Activated CD4-positive, alpha-beta T cell treated with anti-CD3 and anti-CD28 coated beads, Interleukin-2, amount 50 U/mL, for 24 hours (primary cell): ENCODE results near the gene KCND3.
A peak's percentile ranks its signal among the peaks of the same experiment; 100 is the strongest.

Source experiments
- DNase-seq, 2 donors: peaks; one replicate each; pipeline ENCODE4 v3.0.0-alpha.2; 2020; ENCODE audit warnings: low read depth in 1 of 2, low spot score in 1 of 2

KCND3 gene

DNA sequence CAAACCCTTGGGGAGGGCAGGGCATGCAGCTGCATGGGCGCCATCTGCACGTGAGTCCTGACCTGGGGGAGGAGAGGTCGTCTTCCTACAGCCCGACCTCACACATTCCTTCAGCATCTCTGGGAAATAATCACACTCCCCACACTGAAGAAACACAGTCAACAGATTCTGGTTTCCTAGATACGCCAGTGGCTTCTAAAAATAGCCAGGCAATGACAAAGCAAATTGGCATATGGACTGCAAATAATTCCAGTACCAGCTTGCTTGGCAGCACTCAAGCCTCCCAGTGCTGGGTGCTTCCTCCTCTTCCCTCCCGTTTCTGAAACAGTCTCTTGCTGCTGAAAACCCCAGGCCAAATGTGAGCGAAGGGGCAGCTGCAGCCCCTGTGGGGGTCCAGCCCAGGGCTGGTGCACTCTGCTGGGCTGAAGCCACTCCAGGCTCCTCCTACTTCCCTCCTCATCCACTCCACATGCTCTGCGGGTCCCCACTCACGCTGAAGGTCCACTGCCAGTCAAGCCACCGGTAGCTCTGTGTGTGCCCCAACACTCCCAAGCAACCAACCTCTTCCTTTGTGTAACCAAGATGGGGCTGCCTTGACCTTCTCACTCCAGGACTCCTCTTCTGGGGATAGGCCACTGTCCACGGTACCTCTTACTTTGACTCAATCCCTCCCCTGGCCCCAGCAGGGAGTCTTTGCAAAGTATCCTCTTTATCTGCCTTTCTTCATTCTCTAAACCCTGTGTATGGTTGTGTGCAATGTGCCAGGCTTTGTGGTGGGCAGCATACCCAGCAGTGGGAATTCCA, 69.0 kb downstream of the KCND3 start:
- no peak for DNase-seq

DNA sequence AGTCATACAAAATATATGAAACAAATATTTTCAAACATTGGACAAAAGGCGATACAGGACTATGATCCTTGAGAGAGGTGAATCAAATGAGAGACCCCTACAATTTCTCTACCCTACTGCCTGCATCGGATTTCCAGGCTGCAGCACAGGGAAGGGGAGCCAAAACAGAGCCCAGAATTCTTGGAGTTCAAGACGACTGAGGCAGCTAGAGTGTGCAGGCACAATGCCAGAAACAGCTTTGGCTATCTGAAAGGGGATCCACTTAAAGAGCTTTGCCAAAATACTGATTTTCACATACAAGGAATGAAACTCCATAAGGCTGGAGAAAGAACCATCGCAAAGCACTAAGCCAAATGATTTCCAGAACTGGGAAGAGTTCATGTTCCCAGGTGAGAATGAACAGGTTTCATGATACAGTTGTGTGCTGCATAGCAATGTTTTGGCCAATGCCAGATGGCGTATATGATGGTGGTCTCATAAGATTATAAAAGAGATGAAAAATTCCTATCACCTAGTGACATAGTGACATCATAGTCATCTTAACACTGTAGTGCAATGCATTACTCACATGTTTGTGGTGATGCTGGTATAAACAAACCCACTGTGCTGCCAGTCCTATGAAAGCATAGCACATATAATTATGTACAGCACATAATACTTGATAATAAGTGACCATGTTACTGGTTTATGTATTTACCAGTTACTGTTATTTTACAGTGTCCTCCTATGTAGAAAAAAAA, 77.5 kb downstream of the KCND3 start:
- no peak for DNase-seq

DNA sequence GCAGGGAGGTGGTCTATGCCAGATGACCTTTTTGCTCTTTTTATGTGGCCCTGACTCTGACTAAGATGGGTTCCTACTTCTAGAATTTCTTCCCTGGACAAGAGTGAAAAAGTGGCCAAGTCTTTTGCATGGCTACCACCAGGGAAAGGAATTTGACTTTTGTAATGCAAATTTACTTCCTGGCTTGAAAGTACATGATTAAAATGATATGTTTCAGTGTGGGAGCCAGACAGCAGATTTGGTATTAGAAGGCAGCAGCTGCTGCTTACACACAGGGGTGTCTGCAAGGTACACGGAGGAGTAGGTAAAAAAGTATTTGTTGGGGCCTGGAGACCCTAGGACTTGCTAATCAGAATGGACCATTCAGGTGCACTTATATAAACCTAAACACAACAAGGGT, 78.4 kb downstream of the KCND3 start:
- no peak for DNase-seq

DNA sequence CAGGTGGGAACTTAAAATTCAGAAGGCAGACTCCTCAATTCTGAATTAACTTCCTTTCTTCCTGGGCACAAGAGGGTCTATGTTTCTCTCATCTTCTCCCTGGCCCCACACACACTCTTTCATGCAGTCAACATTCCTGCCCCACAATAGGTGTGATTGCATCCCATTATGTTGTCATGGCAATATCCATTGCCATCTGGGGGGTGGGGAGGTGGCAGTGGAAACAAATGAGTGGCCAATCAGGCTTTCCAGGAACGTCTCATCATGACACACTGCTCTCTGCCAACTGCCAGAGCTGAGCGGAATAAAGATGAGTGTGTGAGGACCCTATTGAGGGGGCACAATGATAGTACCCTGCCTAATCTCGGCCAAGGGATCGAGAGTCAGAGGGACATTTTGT, 80.4 kb downstream of the KCND3 start:
- DNase-seq = no peak

DNA sequence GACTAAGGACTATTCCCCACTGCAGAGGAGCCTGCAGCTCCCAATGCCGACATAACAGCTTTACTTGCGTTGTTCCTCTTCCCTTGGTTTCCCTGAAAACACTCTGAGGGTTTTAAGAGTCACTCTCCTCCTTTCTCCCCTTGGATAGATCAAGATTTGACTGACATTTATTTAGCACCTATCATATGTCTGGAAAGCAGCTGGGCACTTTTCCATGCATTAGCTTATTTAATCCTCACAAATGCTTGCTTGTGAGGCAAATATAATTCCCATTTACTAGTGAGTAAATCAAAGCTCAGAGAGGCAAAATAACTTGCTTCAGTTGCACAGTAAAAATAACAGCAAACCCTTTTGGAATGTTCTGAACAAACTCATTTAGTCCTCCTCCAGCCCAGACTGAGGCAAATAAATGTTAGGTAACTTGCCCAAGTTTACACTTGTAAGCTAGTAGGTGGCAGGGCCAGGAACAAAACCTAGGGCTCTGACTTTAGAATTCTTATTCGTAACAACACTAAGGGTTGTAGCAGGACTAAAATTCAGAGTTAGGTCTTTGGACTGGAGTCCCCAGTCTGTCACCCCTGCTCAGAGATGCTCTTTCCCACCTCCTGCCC, 81.4 kb downstream of the KCND3 start:
- DNase-seq = no peak

DNA sequence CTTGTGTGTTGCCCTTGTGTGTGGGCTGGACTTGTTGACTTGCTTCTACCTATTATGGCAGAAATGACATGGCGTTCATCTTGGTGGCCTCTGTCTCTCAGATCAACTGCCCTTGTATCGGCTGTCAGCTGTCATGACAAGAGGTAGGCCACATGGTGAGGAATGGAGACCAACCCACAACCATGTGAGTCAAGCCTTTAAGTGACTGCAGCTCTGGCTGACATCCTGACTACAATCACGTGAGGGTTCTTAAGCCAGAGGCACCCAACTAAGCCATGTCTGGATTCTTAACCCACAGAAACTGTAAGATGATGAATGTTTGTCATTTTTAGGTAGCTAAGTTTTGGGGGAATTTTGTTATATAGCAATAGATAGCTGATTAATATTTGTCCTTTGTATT, 82.1 kb downstream of the KCND3 start:
- no peak for DNase-seq

- no peak for DNase-seq
These were observed 82.7 kb downstream of the KCND3 start for GRCh38 chr1:111906816-111907215.

GRCh38 chr1:111906111-111906510, 83.4 kb downstream of the KCND3 start:
- no peak for DNase-seq

DNA sequence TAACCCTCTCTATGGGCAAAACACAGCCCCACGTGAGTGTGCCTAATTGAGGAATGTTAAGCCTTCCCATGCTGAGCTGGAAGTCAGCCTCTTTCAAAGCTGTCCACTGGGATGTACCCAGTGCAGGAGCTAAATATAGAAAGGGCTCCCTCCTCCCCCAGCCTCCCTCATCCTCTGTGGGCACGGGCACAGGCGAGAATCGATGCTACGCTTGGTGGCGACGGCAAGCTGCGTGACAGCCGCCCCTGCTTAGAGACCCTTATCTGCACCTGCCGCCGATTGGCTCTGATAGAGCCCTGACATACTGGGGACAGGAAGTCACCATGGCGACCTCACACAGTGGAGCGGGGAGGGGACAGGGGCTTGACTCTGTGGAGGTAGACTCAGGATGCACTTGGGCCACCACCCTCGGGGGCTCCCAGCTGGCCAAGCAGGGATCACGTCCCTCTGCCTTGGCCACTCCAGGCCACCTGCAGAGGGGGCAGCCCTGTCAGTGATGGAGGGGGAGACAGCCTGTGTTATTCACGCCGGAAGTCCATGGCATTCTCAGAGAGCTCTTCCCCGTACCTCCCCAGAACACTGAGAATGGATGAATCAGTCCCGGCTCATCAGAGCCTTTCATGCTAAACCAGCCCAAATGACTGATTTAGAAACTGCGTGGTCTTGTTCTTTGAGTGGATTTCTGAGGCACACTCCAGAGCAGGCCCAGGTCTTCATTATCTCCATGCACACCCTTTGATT, 84.8 kb downstream of the KCND3 start:
- peak in 1 of 2 donors; percentile 9 for DNase-seq

- no peak for DNase-seq
These were observed 85.5 kb downstream of the KCND3 start for GRCh38 chr1:111903871-111904449.

GRCh38 chr1:111903148-111903870, 86.2 kb downstream of the KCND3 start:
- no peak for DNase-seq

GRCh38 chr1:111895469-111895868, 94.0 kb downstream of the KCND3 start:
- no peak for DNase-seq

DNA sequence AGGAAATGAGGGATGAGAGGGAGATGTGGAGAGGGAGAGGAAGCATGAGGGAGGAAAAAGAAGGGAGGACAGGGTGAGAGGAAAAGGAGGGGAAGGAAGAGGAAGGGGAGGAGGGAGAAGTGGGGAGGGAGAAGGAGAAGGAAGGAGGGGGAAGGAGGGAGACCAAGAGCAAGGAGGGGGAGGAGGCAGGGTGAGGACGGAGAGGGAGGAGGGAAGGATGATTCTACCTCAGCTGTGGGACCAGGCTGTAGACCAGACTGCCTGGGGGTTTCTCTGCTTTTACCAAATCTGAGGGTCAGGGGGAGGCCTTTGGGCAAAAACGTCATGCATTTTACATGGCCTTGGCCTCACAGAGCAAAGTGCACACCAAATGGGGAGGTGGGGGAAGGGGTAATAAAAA, 94.5 kb downstream of the KCND3 start:
- no peak for DNase-seq

DNA sequence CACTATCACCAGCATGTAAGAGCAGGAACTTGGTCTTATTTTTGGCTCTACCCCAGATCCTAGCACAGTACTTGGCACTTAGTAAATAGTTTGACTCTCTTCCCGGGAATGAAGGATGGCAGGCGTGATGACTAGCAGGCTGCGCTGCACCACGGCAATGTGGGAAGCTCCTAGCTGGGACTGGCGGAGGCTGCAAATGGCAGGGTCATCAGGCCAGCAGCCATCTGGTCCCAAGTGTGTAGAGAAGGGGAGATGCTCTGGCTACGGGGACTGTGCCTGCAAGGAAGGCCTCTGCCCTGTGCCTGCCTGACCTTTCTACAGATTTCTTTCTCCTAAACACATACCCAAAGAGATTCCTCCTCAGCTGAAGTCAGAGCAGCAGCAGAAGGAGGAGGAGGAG, 95.0 kb downstream of the KCND3 start:
- DNase-seq = no peak

- no peak for DNase-seq
These were observed 97.9 kb downstream of the KCND3 start for GRCh38 chr1:111891566-111891965.

DNA sequence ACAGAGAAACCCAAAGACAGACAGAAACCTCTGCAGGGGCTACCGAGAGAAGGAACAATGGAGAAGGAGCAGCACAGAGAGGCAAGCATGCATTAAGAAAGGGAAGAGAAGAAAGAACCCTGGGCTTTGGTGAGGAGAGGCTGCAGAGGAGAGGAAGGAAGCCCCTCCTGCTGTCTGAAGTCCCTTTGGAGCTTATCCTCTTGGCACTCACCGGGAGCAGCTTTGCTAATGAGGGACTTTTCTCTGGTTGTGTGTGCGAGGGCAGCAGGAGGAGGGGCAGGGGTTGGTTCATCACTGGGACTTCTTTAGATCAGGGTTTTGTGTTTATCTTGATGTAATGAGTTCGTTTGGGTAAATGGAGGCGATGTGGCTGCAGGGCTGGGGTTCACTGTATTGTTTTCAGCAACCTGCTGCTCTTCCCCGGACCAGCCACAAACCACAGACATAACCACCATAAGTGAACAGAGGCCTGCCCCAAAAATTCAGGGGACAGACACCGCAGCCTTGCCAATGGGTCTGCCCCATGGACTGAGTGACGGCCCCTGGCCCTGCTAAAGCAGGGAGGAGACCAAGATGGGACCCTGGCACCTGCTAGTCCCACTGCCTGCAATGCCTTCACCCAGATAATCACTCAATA, 100.6 kb downstream of the KCND3 start:
- no peak for DNase-seq

DNA sequence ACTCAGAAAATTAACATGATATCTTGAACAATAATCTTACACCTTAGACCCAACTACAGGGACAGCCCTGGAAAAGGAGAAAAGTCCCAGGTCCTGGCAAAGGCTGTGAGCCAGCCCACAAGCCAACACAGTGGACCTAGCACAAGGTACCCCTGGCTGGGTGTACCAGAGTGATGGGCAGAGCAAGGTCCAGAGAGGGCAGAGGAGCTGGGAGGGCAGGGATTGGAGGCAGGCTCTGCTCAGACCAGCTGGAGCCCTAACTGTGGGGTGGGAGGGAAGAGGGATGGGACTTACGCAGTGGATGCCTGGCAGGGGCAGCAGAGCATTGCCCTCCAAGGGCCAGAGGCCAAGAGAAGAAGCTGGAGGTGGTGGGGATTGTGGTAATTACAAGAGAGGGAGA, 101.6 kb downstream of the KCND3 start:
- no peak for DNase-seq

- no peak for DNase-seq
These were observed 102.1 kb downstream of the KCND3 start for GRCh38 chr1:111887385-111887784.

GRCh38 chr1:111886741-111887140, 102.7 kb downstream of the KCND3 start:
- no peak for DNase-seq
